ENCODE data around the gene CPB2.

CPB2 gene

DNA sequence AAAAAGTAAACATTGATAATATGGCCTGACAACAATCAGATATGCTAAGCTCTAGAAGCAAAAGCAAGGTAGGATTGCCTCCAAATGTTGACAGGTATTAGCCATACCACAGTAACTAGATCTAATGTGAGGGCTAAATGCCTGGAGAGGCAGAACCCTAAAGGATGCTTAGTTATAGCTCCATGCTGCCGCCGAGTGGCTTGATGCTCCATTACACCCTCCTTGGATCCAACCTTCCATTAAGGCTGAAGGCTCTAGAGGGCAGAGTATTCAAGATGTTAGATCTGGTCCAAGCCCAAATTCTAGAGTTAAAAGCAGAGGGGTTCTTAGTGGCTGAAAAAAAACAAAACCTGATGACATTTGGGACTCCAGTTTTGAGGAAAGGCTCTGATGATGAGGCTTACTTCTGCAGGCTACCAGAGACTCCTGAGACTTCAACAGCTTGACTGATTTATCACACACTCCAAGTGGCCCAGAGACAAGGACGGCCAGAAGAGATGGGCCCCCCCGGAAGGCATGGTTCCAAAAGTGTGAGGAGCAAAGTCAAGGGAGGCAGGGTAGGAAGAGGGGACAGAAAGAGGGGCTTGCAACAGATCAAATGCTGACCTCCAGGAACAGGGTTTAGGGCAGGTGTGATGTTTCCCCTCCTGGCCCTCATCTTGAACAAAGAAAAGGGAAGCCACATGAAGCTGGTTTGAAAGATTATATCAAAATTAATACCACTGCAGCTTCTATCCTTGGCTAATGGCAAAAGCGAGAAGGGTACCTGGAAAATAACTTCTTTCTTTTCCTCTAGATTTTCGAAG is 21.9 kb upstream of the CPB2 start:
- DNase-seq: peak in 1 of 2 donors; percentile 83

DNA sequence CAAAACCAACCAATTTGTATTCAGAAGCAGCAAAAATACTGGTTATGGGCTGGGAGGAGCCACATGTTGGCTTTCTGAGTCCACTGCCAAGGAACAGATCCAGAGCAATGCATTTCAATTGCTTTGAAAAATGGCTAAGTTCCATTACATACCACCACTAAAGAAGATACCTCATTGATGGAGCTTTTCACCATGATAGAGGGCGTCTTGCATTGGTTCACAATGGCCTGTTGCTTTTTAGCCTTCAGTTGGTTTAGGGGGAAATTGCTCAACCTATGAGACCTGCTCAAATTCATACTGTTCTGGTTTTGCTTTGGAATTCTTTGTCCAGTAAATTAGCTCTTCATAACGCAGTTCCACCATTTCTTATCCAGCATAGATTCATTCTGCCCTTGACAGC is 21.2 kb upstream of the CPB2 start:
- no peak for DNase-seq

DNA sequence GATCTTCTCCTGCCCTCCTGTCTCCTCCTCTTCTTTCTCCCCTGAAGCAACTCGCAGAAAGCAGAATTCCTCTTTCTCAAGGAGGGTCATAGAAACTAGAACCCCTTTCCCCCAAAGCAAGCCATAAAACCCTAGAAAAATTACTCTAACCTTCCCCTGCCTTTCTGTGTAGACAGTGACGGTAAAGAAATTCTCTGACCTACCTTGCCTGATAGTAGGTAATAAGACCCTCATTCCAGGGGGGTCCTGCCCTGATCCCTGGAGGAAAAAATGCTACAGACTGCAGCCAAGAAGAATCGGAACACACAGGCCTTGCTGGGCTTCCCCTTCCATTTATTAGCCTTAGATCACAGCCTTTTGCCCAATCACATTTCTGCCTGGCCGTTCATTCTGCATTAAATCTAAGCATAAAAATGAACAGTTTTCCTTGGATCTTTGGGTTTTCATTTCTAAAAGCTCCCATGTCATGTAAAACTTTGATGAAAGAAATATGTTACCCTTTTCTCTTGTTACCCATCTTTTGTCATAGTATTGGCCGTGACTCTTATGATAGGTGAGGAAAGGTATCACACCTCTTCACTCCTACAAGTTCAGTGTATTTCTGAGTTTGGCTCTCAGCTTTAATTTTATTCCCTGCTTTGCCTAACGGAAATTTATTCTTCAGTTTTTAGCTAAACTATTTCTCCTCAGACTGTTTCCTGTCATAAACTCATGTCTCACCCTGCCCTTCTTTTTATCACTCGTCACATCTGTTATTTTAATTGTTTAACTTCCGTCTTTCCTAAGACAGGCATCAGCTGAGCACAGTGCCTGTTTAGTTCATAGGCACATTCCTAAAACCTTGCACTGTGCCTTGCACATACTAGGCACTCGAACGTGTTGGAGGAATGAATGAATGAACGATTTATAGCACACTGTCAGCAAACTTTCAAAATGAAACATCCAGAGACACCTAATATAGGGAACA is 20.4 kb upstream of the CPB2 start:
- peak in 1 of 2 donors; percentile 28 for DNase-seq

DNA sequence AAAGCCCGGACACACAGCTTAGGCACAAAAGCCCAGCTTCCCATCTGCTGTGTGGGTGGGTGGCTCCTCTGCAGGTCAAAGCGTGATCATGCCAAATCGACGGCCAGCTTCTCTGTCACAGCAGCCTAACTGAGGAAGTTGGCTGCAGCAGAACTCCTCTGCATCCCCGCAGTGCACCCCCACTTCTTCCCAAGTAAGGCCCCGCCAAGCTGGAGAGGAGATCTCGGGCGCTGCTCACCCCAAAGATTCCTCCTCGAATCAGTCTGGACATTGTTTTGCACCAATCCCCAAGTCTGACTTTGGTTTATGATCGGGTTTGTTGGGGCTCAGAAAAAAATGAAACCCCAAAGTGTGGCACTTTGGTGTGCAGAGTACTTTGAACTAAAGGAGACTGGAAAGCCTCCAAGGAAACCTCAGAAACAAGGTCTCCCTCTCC is 19.7 kb upstream of the CPB2 start:
- peak; percentile 54 to 63 for DNase-seq

DNA sequence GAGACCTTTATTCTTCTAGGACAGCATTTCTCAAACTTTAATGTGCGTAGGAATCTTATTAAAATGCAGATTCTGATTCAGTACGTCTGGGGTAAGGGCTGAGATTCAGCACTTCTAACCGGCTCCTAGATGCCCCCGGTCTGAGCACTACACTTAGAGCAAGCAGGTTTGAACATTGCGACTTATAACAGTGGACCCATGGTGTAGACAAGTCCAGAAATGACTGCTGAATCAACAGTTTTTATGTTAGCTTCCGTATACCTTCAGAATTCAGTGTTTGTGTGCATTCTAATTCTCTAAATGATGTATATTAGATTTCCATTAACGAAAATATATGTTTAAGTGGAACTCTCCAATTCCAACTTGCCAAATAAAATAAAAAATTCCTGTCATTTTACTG is 17.5 kb upstream of the CPB2 start:
- DNase-seq: peak in 1 of 2 donors; percentile 27

DNA sequence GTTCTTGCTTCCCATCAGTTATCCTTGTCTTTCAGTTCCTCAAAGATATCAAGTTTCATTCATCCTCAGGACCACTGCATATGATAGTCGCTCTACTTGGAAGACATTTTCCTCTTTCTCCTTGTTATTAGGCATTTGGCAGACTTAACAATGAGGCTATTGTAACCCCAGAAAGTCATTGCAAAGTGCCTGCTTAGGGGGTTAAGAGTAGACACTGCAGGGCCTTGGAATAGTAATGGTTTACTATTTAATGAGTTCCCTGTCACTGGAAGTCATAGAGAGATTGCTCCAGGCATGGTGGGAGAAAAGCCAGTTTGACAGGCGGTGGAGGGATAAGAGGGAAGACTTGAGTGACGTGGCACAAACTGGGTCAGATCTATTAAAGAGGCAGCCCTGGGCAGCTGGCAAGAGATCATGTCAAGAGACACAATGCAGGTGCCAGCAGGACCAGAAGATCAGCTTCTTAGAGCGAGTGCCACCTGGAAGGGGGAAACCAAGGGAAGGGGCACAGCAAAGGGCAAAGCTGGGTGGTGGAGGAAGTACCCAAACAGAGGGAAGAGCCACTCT is 16.8 kb upstream of the CPB2 start:
- no peak for DNase-seq

DNA sequence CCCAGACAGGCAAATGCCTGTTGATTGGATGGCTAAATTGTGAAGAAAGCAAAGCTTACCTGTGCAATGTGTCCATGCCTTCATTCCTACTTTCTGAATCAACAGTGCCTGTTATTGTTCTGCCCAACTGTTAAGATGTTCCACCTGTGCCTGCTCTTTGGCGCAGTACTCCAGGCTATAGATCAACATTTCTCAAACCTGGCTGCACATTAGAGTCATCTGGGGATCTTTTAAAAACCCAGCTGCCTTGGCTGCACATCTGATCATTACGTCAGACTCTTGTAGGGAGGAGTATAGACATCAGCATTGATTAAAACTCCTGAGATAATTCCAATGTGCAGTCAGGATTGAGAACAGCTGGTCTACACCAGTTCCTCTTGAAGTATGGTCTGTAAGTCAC is 16.2 kb upstream of the CPB2 start:
- DNase-seq: no peak

DNA sequence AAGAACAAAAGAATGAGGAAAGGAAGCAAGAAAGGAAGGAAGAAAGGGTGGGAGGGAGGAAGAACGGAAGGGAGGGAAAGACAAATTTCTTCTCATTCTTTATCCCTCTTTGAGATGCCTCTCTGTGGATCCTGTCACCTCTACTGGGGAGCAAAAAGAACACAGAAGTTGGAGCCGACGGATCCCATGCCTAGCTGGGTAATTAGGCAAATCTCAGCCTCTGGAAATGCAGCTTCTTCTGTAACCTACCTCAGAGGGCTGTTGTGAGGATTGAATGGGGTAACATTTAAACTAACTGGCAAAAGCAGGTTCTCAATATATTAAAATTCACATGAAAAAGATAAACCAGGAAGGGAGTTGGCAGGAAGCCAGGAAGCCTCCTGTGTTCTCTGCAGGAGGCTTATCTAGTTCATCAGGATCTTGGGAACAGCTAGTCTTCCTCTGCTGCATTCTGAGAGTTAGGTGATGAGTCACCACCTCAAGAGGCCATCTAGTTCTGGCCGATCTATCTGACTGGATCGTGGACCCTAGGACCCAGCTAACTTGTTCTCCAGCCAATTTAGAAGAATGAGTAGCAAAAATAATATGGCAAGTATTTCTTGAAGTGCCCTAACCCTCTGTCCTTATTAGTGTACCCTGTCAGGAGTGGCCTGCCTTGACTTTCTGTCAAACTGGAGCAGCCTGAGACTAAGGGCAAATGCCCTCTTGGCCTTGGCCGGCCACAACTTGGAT is 15.2 kb upstream of the CPB2 start:
- no peak for DNase-seq

DNA sequence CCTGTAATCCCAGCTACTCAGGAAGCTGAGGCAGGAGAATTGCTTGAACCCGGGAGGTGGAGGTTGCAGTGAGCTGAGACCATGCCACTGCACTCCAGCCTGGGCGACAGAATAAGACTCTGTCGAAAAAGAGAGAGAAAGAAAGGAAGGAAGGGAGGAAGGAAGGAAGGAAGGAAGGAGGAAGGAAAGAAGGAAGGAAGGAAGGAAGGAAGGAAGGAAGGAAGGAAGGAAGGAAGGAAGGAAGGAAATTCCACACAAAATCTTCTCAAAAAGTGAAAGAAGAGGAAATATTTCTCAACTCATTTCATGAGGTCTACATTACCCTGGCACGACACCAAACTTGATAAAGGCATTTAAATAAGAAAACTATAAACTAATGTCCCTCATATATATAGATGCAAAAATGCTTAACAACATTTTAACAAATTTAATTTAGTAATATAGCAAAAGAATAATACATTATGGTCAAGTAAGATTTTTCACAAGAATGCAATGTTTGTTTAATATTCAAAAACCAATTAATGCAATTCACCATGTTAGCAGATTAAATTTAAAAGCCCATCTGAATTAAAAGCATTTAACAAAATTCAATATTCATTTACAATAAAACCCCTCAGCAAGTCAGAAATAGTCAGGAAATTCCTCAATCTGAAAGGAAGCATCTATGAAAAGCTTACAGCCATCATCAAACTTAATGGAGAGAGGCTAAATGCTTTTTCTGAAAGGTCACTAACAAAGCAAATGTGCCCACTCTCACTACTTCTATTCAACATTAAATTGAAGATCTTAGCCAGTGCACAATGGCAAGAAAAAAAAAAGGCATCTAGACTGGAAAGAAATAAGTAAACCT is 12.0 kb upstream of the CPB2 start:
- no peak for DNase-seq

DNA sequence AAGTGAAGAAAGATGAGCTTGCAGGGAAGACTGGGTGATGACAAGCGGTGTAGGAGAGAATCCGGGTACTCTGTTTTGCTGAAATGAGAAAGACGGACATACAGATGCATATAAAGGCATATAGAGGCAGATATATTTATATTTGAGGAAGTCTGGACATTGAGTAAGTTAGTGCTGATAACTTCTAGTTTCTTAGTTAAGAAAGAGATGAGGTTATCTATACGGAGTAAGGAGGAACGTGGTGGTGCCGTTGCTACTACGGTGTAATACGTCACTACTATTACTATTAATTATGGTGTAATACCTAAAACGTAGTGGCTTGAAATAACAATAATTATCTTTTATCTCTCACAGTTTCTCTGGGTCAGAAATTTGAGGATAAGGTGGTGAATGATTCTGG is 9.8 kb upstream of the CPB2 start:
- peak; percentile 49 to 80 for DNase-seq

DNA sequence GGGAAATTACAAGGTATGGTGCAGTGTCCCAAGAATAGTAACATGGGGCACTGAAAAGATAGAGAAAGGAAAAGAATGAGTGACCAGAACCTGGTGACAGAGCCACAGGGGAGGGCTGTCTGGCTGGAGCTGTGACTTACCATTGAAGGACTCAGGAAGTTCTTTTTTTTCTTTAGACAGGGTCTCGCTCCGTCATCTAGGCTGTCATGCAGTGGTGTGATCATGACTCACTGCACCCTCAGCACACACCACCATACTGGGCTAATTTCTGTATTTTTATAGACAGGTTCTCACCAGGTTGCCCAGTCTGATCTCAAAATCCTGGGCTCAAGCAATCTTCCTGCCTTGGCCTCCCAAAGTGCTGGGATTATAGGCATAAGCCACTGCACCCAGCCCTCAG is 8.8 kb upstream of the CPB2 start:
- DNase-seq: peak; percentile 75 to 92

DNA sequence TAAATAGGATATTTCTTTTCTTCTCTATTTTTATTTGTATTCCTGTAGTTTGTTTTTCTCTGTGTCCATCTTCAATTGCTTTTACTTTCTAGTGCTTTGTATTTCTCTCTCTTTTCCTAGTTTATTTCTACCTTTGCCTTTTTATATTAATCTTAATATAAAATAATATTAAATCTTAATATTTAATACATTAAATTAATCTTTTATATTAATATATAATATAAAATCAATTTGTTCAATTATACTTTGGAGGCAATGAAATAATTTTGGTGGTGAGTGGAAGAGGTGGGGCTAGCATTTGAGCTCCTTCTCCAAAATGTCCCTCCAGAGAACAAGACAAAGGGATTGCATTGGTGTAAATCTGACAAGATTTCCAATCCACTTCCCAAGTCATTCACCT is 6.3 kb upstream of the CPB2 start:
- no peak for DNase-seq

DNA sequence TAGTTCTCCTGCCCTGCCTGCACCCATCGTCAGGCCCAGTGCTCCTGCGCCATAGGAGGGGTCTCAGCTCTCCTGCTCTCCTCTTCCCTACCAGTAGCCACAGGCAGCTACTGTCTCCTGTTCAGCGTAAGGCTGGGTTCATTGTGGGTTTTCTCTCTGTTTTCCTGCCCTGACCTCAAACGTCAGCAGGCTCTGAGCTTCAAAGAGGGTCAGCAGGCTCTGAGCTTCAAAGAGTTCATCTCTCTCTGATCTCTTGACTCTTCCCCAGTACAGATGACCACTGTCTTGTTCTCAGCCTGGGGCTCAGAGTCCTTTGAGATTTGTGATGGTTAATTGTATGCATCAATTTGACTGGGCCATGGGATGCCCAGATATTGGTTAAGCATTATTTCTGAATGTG is 4.6 kb upstream of the CPB2 start:
- DNase-seq: no peak

DNA sequence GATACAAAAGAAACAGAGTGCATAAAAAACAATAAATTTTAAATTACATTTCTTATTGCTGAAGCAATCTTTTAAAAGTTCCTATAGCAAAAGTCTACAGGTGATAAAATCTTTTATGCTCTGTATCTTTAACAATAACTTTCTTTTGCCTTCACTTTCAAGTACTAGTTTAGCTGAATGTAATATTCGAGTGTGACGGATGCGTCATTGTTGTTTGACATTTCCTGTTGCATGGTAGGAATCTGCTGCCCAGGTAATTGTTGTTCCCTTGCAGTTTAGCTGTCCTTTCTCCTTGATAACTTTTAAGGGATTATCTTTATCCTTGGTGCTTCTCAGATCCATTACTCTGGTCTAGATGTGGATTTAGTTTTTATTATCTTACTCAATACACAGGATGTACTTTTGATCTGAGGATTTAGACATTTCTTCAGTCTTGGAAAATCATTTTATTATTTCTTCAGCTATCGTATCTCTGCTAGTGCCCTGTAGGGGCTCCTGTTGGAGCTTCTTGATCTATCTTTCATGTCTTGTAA is 2.1 kb upstream of the CPB2 start:
- no peak for DNase-seq

DNA sequence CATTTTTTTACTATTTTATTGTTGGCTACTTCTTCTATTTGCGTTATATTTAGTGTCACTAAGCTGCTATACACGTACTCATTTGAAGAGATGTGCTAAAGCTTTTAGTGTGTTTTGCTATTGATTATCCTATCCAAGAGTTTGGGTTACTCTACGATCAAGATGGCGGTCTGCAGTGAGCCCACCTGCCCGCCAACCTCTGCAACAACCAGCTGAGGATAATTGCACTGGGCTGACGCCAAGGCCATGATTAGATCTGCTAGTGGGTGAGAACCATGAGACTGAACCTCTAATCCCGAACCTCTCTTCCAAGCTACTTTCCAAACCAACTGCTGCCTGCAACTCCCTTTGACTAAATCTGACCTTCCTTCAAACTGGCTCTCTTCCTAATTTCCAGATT is 1.8 kb downstream of the CPB2 start:
- no peak for DNase-seq

DNA sequence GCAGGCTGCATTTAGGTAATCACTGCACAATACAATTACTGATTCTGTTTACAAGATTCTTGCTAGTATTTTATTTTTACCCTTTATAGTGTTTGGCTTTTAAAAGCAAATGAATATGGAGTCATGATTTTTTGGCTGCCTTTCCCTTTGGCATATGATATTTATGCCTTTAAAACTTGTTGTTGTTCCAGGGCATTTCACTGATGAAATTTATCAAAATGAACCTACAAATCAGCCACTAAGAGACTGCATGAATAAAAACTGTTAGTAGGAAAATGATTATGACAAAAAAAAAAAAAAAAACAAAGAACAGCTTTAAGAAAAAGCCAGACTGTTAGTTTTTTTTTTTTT is 2.6 kb downstream of the CPB2 start:
- DNase-seq: no peak

DNA sequence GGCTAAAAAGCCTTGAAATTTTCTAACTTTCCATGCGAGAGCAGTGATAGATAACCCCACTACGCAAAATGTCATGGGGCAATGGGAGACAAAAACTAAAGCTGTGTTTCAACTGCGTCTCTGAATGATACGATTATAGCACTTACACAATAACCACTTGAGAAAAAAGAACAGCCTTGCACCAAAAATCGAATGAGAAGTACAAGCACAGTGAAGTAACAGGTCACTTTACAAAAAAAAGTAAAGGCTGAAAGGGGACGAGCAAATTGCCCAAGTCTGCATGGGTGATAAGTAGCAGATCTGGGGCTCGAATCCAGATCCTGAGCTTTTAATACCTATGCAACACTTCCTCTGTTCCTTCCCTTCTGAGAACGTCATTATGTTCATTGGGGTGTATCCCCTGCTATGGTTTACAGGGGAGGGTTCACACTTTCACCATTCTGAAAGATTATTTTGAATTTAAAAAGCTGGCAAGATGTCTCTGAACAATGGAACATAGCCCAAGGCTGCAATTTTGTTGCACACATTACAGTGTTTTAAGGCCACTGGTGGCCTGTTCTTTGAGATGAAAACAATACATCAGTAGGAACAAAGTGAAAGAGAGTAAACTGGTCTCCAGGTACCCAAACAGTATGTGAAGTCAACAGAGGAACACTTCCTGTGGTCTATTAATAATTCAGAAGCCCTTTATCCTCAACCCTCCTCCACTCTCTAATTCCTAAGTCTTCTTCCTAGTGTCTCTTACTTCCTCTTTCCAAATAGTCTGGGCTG is 3.2 kb downstream of the CPB2 start:
- DNase-seq: peak; percentile 47 to 53

DNA sequence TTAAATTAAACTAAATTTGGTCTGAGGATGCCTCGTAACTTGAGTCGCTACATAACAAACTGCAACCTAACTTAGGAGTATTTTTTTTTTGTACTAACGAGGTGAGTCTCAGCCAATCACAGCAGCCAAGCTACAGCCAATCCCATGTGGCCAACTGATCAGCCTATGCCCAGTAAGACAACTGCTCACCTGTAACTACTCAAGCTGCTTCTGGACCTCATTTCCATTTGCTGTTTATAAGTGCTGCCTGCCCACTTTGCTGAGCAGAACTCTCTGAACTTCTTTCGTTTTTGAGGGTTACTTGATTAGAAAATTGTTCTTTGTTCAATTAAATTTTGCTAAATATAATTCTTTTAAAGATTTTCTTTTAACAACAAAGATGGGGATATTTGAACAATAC is 3.8 kb downstream of the CPB2 start:
- DNase-seq: no peak

DNA sequence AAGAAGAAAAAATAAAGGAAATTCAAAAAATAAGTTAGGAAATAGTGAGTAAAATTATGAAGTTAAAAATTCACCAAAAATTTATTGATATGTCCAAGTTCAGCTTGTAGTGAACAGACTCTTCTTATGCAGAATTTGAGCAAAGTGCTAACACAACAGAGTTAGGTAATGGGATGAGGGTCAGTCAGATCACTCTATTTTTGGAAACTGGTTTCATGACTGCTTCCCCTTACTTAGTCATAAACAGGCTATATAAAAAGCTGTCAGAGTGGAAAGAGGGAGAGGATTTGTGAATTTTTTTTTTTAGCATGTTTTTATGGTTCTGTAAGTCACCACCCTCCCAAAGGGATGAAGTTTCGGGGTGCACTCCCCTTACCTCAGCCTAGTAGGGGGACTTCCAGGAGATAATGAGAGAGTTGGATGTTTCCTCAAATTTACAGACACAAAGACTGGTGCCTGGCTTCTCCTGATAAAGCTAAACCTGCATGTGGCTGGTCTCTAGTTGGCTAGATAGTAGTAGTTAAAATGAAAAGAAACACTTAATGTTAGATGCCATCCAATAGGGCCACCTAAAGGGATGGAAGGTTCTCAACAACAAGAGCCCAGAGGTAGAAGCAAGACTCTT is 4.5 kb downstream of the CPB2 start:
- peak; percentile 65 to 72 for DNase-seq

DNA sequence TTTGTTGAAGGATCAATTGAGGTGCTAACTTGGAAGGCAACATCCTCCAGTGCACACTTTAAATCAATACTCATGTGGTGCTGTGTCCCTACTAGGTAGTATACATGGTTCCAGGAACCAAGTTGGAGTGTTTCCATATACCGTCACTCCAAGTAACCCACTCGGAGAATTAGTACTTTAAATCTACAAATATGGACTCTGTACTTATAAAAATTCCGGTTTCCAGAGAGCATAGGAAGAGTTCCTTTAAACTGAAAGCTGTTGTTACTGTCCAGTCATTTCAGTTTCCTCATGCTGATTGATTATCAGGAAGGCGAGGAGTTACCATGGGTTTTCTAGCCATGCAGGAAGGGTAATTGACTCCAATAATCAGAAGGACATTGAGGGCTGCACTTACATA is 7.2 kb downstream of the CPB2 start:
- DNase-seq: no peak
